Measurements from ENCODE around the gene SOWAHD.
"Not testable (repeated sequence)": the region's sequence is repeated elsewhere in the genome, so short reads cannot be mapped to it uniquely, and the experiment has no call there.

The SOWAHD gene

DNA sequence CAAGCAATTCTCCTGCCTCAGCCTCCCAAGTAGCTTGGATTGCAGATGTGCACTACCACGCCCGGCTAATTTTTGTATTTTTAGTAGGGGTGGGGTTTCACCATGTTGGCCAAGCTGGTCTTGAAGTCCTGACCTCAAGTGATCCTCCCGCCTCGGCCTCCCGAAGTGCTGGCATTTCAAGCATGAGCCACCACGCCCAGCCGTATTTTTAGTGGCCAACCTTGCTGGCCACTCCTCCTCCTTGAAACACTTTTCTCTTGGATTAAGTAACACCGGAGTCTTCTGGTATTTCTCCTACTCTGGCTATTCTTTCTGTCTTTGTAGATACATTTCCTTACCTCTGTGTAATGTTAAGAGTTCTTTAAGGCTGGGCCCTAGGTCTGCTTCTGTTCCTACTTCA lies 44.2 kb downstream of the SOWAHD start:
- no peak for TF ChIP-seq JUND (IDR thresholded peaks at IDR 0.05; ENCODE audit: low read depth)
- in situ Hi-C loops (cut with HindIII; ENCODE audit: low pct_unique_long_range_greater_than_20kb, low sequenced_read_pairs), result no loop called here
- DNase-seq (ENCODE audit: low read depth in 1 of 2, low spot score in 1 of 2), result no peak

DNA sequence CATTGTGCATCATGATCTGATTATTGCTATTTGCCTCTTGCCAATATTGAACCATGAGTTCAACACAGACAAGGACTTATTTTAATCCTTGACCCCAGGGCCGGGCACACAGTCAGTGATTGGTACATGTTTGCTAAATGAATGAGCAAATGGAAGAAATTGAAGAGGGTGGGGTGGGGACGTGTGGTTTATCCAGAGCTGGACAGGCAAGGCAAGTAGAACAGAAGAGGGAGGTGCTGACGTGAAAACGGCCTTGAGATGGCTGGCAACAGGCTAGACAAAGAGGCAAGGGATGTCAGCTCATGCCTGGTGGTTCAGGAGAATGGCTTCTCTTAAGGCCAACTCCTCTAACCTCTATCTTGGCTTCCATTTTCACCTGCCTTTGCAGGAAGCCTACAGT lies 50.1 kb downstream of the SOWAHD start:
- in situ Hi-C loops (cut with HindIII; ENCODE audit: low pct_unique_long_range_greater_than_20kb, low sequenced_read_pairs); DNase-seq (ENCODE audit: low read depth in 1 of 2, low spot score in 1 of 2): not testable (repeated sequence)

GRCh38 chrX:119809185-119809666 lies 50.8 kb downstream of the SOWAHD start:
- in situ Hi-C loops (cut with HindIII; ENCODE audit: low pct_unique_long_range_greater_than_20kb, low sequenced_read_pairs), result no loop called here
- DNase-seq (ENCODE audit: low read depth in 1 of 2, low spot score in 1 of 2), result no peak
- TF ChIP-seq JUND (IDR thresholded peaks at IDR 0.05; ENCODE audit: low read depth), result no peak

Data from T47D (cell line).